Uterus (tissue), 2 donors: ENCODE measurements around the gene SCN2A.

Experiments
- CTCF ChIP-seq, 4 experiments: fragments of 200-600 bp in 2 of 4; fragments of 450-650 bp in 2 of 4; sonication (generic) in 2 of 4; IDR thresholded peaks; one replicate each; pipeline ENCODE4 v1.5.1; 2016 to 2019; ENCODE audit warnings: antibody characterized with exemption in 4 of 4, mild to moderate bottlenecking in 2 of 4, moderate library complexity in 1 of 4
- POLR2A ChIP-seq, 2 donors: fragments of 450-650 bp; IDR thresholded peaks; one replicate each; pipeline ENCODE4 v1.6.1; 2016; ENCODE audit warnings: antibody characterized with exemption in 2 of 2, mild to moderate bottlenecking in 1 of 2, moderate library complexity in 1 of 2

GRCh38 chr2:165435611-165436010, 196.4 kb downstream of the SCN2A start:
- TF ChIP-seq CTCF (IDR thresholded peaks at IDR 0.05) (no peak), POLR2A (IDR thresholded peaks at IDR 0.05) (no peak)
